ENCODE results near the gene IL21R.

- TF ChIP-seq CTCF (IDR thresholded peaks at IDR 0.05) (no peak), POLR2A (IDR thresholded peaks at IDR 0.05) (no peak)
Measured at GRCh38 chr16:27498916-27499658, 97.1 kb downstream of the IL21R start.
